K562 (cell line): ENCODE data around the gene GLRX. TPM values are rescaled to one million over a fixed set of nuclear protein-coding genes. Genes with fewer than 3 reads are reported as not detected.

Experiments used
- ATAC-seq: fragments of 200-7000 bp; cut with Tn5 transposase; 3 replicates; pipeline ENCODE4 v1.9.1; 2020; ENCODE audit warnings: moderate library complexity
- BruUV-seq: library from RNA; stranded (reverse); fragments of 400-500 nt; replicated peaks from 2 replicates; lab custom pipeline; 2021; lab: Mats Ljungman, UMichigan
- CTCF ChIA-PET: fragments of 300-600 bp; formaldehyde crosslinking; extraction: SDS; loops from one replicate; lab custom pipeline; 2021; ENCODE audit warnings: low intra/inter-chr PET ratio; lab: Yijun Ruan, JAX
- POLR2A ChIA-PET: fragments of 300-600, 350-650 bp; sonication (Branson Sonifier 250); formaldehyde crosslinking; extraction: SDS; loops from one replicate; lab custom pipeline; 2021; ENCODE audit warnings: antibody characterized with exemption, inconsistent platforms; lab: Yijun Ruan, JAX
- DNase-seq, 4 experiments: peaks; one replicate each; pipeline versions ENCODE4 v3.0.0 to v3.0.0-alpha.2; 2011 to 2018; ENCODE audit warnings: low spot score in 3 of 4, mixed read lengths in 3 of 4; ENCODE audit errors: extremely low read depth in 1 of 4
- FAIRE-seq: peaks from 2 replicates; lab custom pipeline; 2011; peaks lifted over from hg19 to GRCh38; lab: Jason Lieb, UNC
- H2AFZ ChIP-seq: 2 replicates; pipeline ENCODE4 v1.6.0; 2011; ENCODE audit warnings: low read depth, low read length, control low read depth, inconsistent platforms
- H3K27ac ChIP-seq: fragments of 200-600 bp; 3 replicates; pipeline ENCODE4 v1.8.0; 2011; ENCODE audit warnings: low read depth, mild to moderate bottlenecking, control low read depth, inconsistent platforms, low read length, moderate library complexity, mixed read lengths; ENCODE audit errors: extremely low read depth
- H3K27me3 ChIP-seq, 2 experiments: fragments of 300-600 bp in 1 of 2; 2 replicates in 1 of 2; 3 replicates in 1 of 2; pipeline versions ENCODE4 v1.6.0 to v1.8.0; 2011; ENCODE audit warnings: inconsistent platforms in 2 of 2, low read length in 2 of 2, mild to moderate bottlenecking in 1 of 2, mixed read lengths in 1 of 2, moderate library complexity in 1 of 2; ENCODE audit not compliant: control insufficient read depth in 2 of 2, insufficient read depth in 2 of 2
- H3K36me3 ChIP-seq: fragments of 300-600 bp; 3 replicates; pipeline ENCODE4 v1.8.0; 2011; ENCODE audit warnings: mild to moderate bottlenecking, low read length, inconsistent platforms; ENCODE audit not compliant: control insufficient read depth, insufficient read depth
- H3K4me1 ChIP-seq, 2 experiments: fragments of 200-600 bp in 1 of 2; replicated peaks in 1 of 2; 2 replicates in 1 of 2; 3 replicates in 1 of 2; pipeline versions ENCODE4 v1.5.1 to v1.8.0; 2011; ENCODE audit warnings: inconsistent platforms in 2 of 2, low read length in 2 of 2, mild to moderate bottlenecking in 1 of 2, mixed read lengths in 1 of 2, moderate library complexity in 1 of 2; ENCODE audit not compliant: control insufficient read depth in 2 of 2, insufficient read depth in 2 of 2
- H3K4me2 ChIP-seq: 2 replicates; pipeline ENCODE4 v1.6.1; 2011; ENCODE audit warnings: low read length, control low read depth, inconsistent platforms, mixed read lengths; ENCODE audit not compliant: insufficient read depth
- H3K4me3 ChIP-seq: fragments of 200-600 bp; sonication (generic), shearing (Covaris generic); 2 replicates; pipeline ENCODE4 v1.5.1; 2016; ENCODE audit warnings: control low read depth, inconsistent platforms
- H3K79me2 ChIP-seq: fragments of 200-600 bp; 3 replicates; pipeline ENCODE4 v1.8.0; 2011; ENCODE audit warnings: low read length, inconsistent platforms; ENCODE audit not compliant: control insufficient read depth, insufficient read depth
- H3K9ac ChIP-seq, 2 experiments: 2 replicates each; pipeline versions ENCODE4 v1.6.0 to v1.6.1; 2011; ENCODE audit warnings: low read depth in 2 of 2, low read length in 2 of 2, control low read depth in 1 of 2, inconsistent platforms in 1 of 2, mild to moderate bottlenecking in 1 of 2, mixed read lengths in 1 of 2; ENCODE audit not compliant: insufficient read depth in 1 of 2
- H3K9me1 ChIP-seq: one replicate; pipeline ENCODE4 v1.6.0; 2011; ENCODE audit warnings: inconsistent platforms, mild to moderate bottlenecking, low read length, moderate library complexity; ENCODE audit not compliant: control insufficient read depth, insufficient read depth
- H3K9me3 ChIP-seq: replicated peaks from 2 replicates; pipeline ENCODE4 v1.5.1; 2011; ENCODE audit warnings: low read depth, low read length, inconsistent platforms; ENCODE audit not compliant: control insufficient read depth, insufficient read depth
- H4K20me1 ChIP-seq: replicated peaks from 2 replicates; pipeline ENCODE4 v1.6.1; 2011; ENCODE audit warnings: low read length, inconsistent platforms, mixed read lengths; ENCODE audit not compliant: control insufficient read depth, insufficient read depth
- ARID1B ChIP-seq: fragments of 450-650 bp; IDR thresholded peaks from 2 replicates; pipeline ENCODE4 v1.6.1; 2016; ENCODE audit warnings: antibody characterized with exemption, mild to moderate bottlenecking, inconsistent platforms
- BCOR ChIP-seq: fragments of 450-650 bp; IDR thresholded peaks from 2 replicates; pipeline ENCODE4 v1.6.1; 2016
- CREM ChIP-seq: IDR thresholded peaks from 2 replicates; pipeline ENCODE4 v1.6.1; 2014; ENCODE audit warnings: antibody characterized with exemption, low read depth
- E2F3 ChIP-seq: fragments of 250-450 bp; sonication (Bioruptor Pico); IDR thresholded peaks from 2 replicates; pipeline ENCODE4 v1.4.0; 2020; ENCODE audit warnings: mild to moderate bottlenecking
- FOXK2 ChIP-seq, 2 experiments: fragments of 450-650 bp; IDR thresholded peaks in 1 of 2; conservative IDR thresholded peaks in 1 of 2; 2 replicates each; pipeline ENCODE4 v1.6.1; 2016; ENCODE audit warnings: low read depth in 2 of 2, mild to moderate bottlenecking in 1 of 2
- GATA2 ChIP-seq: sonication (generic); formaldehyde crosslinking; IDR thresholded peaks from 2 replicates; pipeline ENCODE4 v1.4.0; 2020; ENCODE audit warnings: mild to moderate bottlenecking, missing genetic modification reagents
- KAT2B ChIP-seq: IDR thresholded peaks from one replicate; pipeline ENCODE4 v1.6.1; 2012; ENCODE audit warnings: low read depth, mild to moderate bottlenecking, control low read depth, inconsistent platforms, low read length, moderate library complexity
- L3MBTL2 ChIP-seq: fragments of 450-650 bp; IDR thresholded peaks from 2 replicates; pipeline ENCODE4 v1.6.1; 2016; ENCODE audit warnings: mild to moderate bottlenecking, moderate library complexity
- MAZ ChIP-seq, 2 experiments: fragments of 450-650 bp in 1 of 2; sonication (generic) in 1 of 2; formaldehyde crosslinking; IDR thresholded peaks in 1 of 2; conservative IDR thresholded peaks in 1 of 2; 2 replicates each; pipeline versions ENCODE4 v1.4.0 to v1.5.0; 2020; ENCODE audit warnings: mild to moderate bottlenecking in 1 of 2, missing genetic modification reagents in 1 of 2
- MECOM ChIP-seq: fragments of 250-450 bp; sonication (Bioruptor Pico); IDR thresholded peaks from 2 replicates; pipeline ENCODE4 v1.8.0; 2022; ENCODE audit warnings: inconsistent platforms
- NRF1 ChIP-seq, 2 experiments: fragments of 450-650 bp; IDR thresholded peaks in 1 of 2; conservative IDR thresholded peaks in 1 of 2; 2 replicates each; pipeline ENCODE4 v1.6.1; 2014; ENCODE audit warnings: mild to moderate bottlenecking in 2 of 2
- SAFB ChIP-seq: fragments of 200-400 bp; formaldehyde crosslinking; IDR thresholded peaks from 2 replicates; pipeline ENCODE4 v1.6.1; 2017; ENCODE audit warnings: low read depth, low read length, borderline replicate concordance
- SMARCA5 ChIP-seq: fragments of 450-650 bp; IDR thresholded peaks from 2 replicates; pipeline ENCODE4 v1.6.1; 2016
- SMC3 ChIP-seq: conservative IDR thresholded peaks from 2 replicates; pipeline ENCODE4 v1.6.1; 2011; ENCODE audit warnings: low read depth, low read length, improper control_type of control experiment; ENCODE audit not compliant: insufficient read depth
- STAT5A ChIP-seq: IDR thresholded peaks from 2 replicates; pipeline ENCODE4 v1.6.1; 2012; ENCODE audit warnings: low read length, inconsistent platforms, borderline replicate concordance
- TCF7 ChIP-seq: sonication (generic); IDR thresholded peaks from 2 replicates; pipeline ENCODE4 v1.6.1; 2016; ENCODE audit warnings: antibody characterized with exemption, borderline replicate concordance
- THRAP3 ChIP-seq: fragments of 450-650 bp; IDR thresholded peaks from 2 replicates; pipeline ENCODE4 v1.6.1; 2016; ENCODE audit warnings: mild to moderate bottlenecking, inconsistent platforms, borderline replicate concordance
- ZEB2 ChIP-seq: fragments of 450-650 bp; IDR thresholded peaks from 2 replicates; pipeline ENCODE4 v1.6.1; 2016
- ZFP1 ChIP-seq: fragments of 450-650 bp; formaldehyde crosslinking; IDR thresholded peaks from 2 replicates; pipeline ENCODE4 v1.4.0; 2020; ENCODE audit warnings: mild to moderate bottlenecking, mixed read lengths
- ZNF696 ChIP-seq: fragments of 250-450 bp; sonication (Bioruptor Pico); conservative IDR thresholded peaks from 2 replicates; pipeline ENCODE4 v1.4.0; 2020; ENCODE audit warnings: mild to moderate bottlenecking, moderate library complexity
- ZNF707 ChIP-seq: fragments of 250-450 bp; sonication (Bioruptor Pico); conservative IDR thresholded peaks from 2 replicates; pipeline ENCODE4 v1.8.0; 2022; ENCODE audit warnings: inconsistent platforms, mild to moderate bottlenecking, moderate library complexity
- WGBS: fragments of 100-300 bp; shearing (Covaris generic); methylation state at CpG from one replicate; pipeline ENCODE4 v1.1.6; 2016; ENCODE audit warnings: low coverage, mixed read lengths; ENCODE audit not compliant: insufficient coverage; ENCODE audit errors: missing lambda C conversion rate; 5-methylcytosine and 5-hydroxymethylcytosine counted together
- in situ Hi-C: fragments of 300-500 bp; cut with MboI; formaldehyde crosslinking; loops from 4 replicates; pipeline ENCODE4 v1.15.0; 2018; ENCODE audit warnings: inconsistent platforms, mixed read lengths
- intact Hi-C: fragments of 100-400 bp; cut with micrococcal nuclease; formaldehyde crosslinking; loops from 2 replicates; pipeline ENCODE4 v1.14.2; 2022
- polyA plus RNA-seq, 8 experiments: library from polyadenylated mRNA; depleted of rRNA in 4 of 8; stranded (reverse) in 5 of 8; unstranded in 3 of 8; fragments of >200 nt; fragmentation: Nextera tagmentation in 2 of 8; fragmentation: Illumina TruSeq in 1 of 8; extraction: Ambion mirVana in 2 of 8; extraction: Trizol in 1 of 8; gene quantifications; 2 replicates each; pipeline versions ENCODE4 v1.2.1 to v1.2.3, GENCODE V29; 2011 to 2014; ENCODE audit warnings: inconsistent platforms in 1 of 8, missing spikeins in 1 of 8
- total RNA-seq, 7 experiments: library from RNA; depleted of rRNA in 6 of 7; stranded (reverse); fragments of >200 nt in 6 of 7; fragmentation: Illumina TruSeq in 2 of 7; extraction: Trizol in 2 of 7; gene quantifications; 2 replicates each; pipeline versions ENCODE4 v1.2.1 to v1.2.3, GENCODE V29; 2011 to 2021; ENCODE audit warnings: low replicate concordance in 1 of 7
- TF ChIP-seq, protein P1 (sequence below): fragments of 450-650 bp; IDR thresholded peaks from 2 replicates; pipeline ENCODE4 v1.6.1; 2016; ENCODE audit warnings: antibody characterized with exemption

GLRX gene
- total and polyA plus RNA-seq, 9 of the 15 experiments (the other 6 are each of a cell fraction or from before 2014, with no cell fraction given), result 2.3 to 11.2 (median 4.6) TPM

DNA sequence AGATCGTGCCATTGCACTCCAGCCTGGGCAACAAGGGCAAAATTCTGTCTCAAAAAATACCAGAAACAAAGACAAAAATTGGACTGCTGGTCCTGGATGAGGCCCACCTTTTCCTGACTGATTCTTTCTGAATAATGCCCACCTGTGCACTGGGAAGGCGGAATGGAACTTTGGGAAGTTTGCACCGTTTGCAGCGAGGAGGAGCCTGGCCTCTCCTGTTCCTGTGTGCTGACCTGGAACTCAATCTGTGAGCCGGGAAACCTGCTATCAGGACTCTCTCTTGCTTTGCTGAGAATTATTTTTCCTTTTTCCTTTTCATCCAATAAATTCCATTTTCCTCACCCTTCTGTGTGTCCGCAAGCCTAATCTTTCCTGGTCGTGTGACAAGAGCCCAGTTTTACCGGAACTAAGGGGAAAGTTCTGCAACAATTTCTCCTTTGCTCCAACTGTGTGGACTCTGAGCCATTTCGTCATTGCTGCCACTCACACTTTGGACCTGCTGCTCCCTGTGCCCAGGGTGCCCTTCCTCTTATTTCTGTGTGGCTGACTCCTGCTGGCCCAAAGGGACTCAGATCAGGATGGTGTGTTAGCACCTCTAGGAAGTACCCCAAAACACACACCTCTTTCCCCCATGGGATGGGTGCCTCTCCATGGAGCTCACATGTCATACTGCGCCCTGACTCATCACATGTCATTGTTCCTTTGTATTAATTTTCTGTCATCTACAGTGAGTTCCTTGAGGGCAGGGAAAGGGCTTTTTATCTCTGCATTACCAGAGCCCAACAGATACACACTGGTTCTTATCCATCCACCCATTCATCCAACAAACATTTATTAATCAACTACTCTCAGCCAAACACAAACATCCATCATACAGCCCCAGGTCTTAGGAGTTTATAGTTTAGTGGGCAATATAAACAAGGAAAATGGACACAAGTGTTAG is 4.7 kb upstream of the GLRX start (continued):
- TF ChIP-seq STAT5A (no peak), SAFB (no peak)

DNA sequence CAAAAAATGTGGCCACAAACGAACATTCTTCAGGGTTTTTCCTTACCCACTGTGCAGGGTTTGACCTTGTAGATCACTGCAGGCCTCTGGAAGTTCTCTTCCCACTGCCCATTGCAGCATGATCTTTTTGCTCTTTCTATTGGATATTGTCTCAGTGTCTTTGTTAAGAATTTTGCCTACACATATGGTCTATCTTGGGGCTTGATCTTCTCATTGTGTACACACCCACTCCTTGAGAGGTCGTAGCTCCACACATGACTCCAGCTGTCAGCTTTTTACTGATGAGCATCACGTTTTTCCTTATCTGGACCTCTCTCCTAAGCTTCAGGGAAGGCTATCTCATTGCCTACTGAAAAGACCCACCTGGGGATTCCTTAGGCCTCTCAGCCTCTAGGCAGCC is 3.0 kb upstream of the GLRX start:
- CTCF ChIA-PET, result no interaction called here
- H3K79me2 ChIP-seq, result no peaks in the 10 kb centered on the region
- no peak overlapping the region for H3K4me3 ChIP-seq
- H3K4me2 ChIP-seq, result peak overlapping the region; percentile 36; the same call in 1 of the 2 replicates
- DNase-seq, result peak; percentile 25 to 59 (median 38)
- no peaks in the 10 kb centered on the region for H3K36me3 ChIP-seq
- H3K9me1 ChIP-seq, result peaks cover 6% of the 10 kb centered on the region
- no peak overlapping the region for H2AFZ ChIP-seq
- WGBS, result 4% methylated on average over 3 of the region's 3 CpGs
- intact Hi-C loops, result no loop called here
- in situ Hi-C loops, result loop anchor here (25.0 kb wide), 1 partner anchor 863 kb away; no protein-coding TSS in a partner anchor
- BruUV-seq, result no TSS peak
- no peak overlapping the region for H3K27ac ChIP-seq
- peaks cover 40 to 45% of the 10 kb centered on the region in 2 experiments for H3K4me1 ChIP-seq
- FAIRE-seq, result no peak
- ATAC-seq, result peak; percentile 11
- H3K9me3 ChIP-seq, result no peaks in the 10 kb centered on the region
- POLR2A ChIA-PET, result interaction anchor here (0.9 kb wide), 1 partner anchor 13 kb away, joined by 3 read pairs; no protein-coding TSS in a partner anchor
- no peaks in the 10 kb centered on the region for H4K20me1 ChIP-seq
- H3K9ac ChIP-seq, result no peak overlapping the region; a peak in 1 of 4 replicates
- H3K27me3 ChIP-seq, result no peaks in the 10 kb centered on the region
- TF ChIP-seq ZFP1 (no peak), E2F3 (no peak), L3MBTL2 (peak; percentile 40; the same call in 1 of the 2 replicates), SMARCA5 (no peak), MECOM (CRISPR knock-in tag) (0 out of 2 replicates have a peak, but pooled peaks have one; percentile 41), FOXK2 (conservative IDR thresholded peaks at IDR 0.05 in 1 of 2, IDR thresholded peaks at IDR 0.05 in 1 of 2; ENCODE audit: low read depth in 2 of 2) (peak; percentile 82), SMC3 (no peak), GATA2 (CRISPR knock-in tag) (0 out of 2 replicates have a peak, but pooled peaks have one; percentile 24), CREM (peak; percentile 27; the same call in 1 of the 2 replicates), ZNF707 (CRISPR knock-in tag) (no peak), KAT2B (no peak), TCF7 (no peak), ARID1B (peak; percentile 61), BCOR (no peak), ZEB2 (peak; percentile 83), ZNF696 (no peak), MAZ (CRISPR knock-in tag; conservative IDR thresholded peaks at IDR 0.05 in 1 of 2, IDR thresholded peaks at IDR 0.05 in 1 of 2) (0 out of 4 replicates have a peak, but pooled peaks of 1 of the 2 experiments have one; percentile 22), THRAP3 (no peak), NRF1 (conservative IDR thresholded peaks at IDR 0.05 in 1 of 2, IDR thresholded peaks at IDR 0.05 in 1 of 2) (0 out of 4 replicates have a peak, but pooled peaks of 1 of the 2 experiments have one; percentile 18)
- TF ChIP-seq, protein P1, sequence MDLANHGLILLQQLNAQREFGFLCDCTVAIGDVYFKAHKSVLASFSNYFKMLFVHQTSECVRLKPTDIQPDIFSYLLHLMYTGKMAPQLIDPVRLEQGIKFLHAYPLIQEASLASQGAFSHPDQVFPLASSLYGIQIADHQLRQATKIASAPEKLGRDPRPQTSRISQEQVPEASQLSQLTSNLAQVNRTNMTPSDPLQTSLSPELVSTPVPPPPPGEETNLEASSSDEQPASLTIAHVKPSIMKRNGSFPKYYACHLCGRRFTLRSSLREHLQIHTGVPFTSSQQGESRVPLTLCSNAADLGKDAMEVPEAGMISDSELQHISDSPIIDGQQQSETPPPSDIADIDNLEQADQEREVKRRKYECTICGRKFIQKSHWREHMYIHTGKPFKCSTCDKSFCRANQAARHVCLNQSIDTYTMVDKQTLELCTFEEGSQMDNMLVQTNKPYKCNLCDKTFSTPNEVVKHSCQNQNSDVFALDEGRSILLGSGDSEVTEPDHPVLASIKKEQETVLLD, result no peak
